Effector memory CD4-positive, alpha-beta T cell (primary cell): ENCODE measurements around the gene UHRF1.
"Not testable (repeated sequence)": the region's sequence is repeated elsewhere in the genome, so short reads cannot be mapped to it uniquely, and the experiment has no call there.

ENCODE experiments used
- DNase-seq, 3 donors: peaks; one replicate each; pipeline ENCODE4 v3.0.0-alpha.2; 2020
- H3K27ac ChIP-seq: 2 replicates; pipeline ENCODE4 v1.7.0; 2013; ENCODE audit warnings: mild to moderate bottlenecking, low read length, moderate library complexity; ENCODE audit not compliant: insufficient read depth, poor library complexity, severe bottlenecking
- H3K27me3 ChIP-seq: replicated peaks from 2 replicates; pipeline ENCODE4 v1.7.0; 2013; ENCODE audit warnings: mild to moderate bottlenecking, low read length; ENCODE audit not compliant: insufficient read depth, control insufficient read depth, poor library complexity, severe bottlenecking
- H3K36me3 ChIP-seq: 2 replicates; pipeline ENCODE4 v1.7.0; 2013; ENCODE audit warnings: mild to moderate bottlenecking, low read length, moderate library complexity; ENCODE audit not compliant: control insufficient read depth, insufficient read depth
- H3K4me1 ChIP-seq: 2 replicates; pipeline ENCODE4 v1.7.0; 2013; ENCODE audit warnings: low read length, mild to moderate bottlenecking; ENCODE audit not compliant: control insufficient read depth, insufficient read depth, poor library complexity, severe bottlenecking
- H3K4me3 ChIP-seq: 2 replicates; pipeline ENCODE4 v1.7.0; 2013; ENCODE audit warnings: low read length, low read depth, mild to moderate bottlenecking; ENCODE audit not compliant: insufficient read depth, poor library complexity, severe bottlenecking
- H3K9me3 ChIP-seq: 2 replicates; pipeline ENCODE4 v1.7.0; 2013; ENCODE audit warnings: mild to moderate bottlenecking, low read length, moderate library complexity; ENCODE audit not compliant: control insufficient read depth

UHRF1 gene

GRCh38 chr19:4970558-4971423 lies 61.5 kb downstream of the UHRF1 start:
- H3K4me3 ChIP-seq = peak overlapping the region; percentile 59
- no peaks in the 10 kb centered on the region for H3K27me3 ChIP-seq
- no peak overlapping the region for H3K27ac ChIP-seq
- no peak for DNase-seq
- peaks cover 22% of the 10 kb centered on the region for H3K4me1 ChIP-seq
- H3K36me3 ChIP-seq = no peaks in the 10 kb centered on the region
- H3K9me3 ChIP-seq = no peaks in the 10 kb centered on the region

- DNase-seq = no peak
- H3K36me3 ChIP-seq = peaks cover 2% of the 10 kb centered on the region
- H3K27me3 ChIP-seq = no peaks in the 10 kb centered on the region
- H3K27ac ChIP-seq = no peak overlapping the region
- no peaks in the 10 kb centered on the region for H3K9me3 ChIP-seq
- peak overlapping the region; percentile 59 for H3K4me3 ChIP-seq
- peaks cover 22% of the 10 kb centered on the region for H3K4me1 ChIP-seq
These were observed 62.1 kb downstream of the UHRF1 start for GRCh38 chr19:4971424-4971793.

DNA sequence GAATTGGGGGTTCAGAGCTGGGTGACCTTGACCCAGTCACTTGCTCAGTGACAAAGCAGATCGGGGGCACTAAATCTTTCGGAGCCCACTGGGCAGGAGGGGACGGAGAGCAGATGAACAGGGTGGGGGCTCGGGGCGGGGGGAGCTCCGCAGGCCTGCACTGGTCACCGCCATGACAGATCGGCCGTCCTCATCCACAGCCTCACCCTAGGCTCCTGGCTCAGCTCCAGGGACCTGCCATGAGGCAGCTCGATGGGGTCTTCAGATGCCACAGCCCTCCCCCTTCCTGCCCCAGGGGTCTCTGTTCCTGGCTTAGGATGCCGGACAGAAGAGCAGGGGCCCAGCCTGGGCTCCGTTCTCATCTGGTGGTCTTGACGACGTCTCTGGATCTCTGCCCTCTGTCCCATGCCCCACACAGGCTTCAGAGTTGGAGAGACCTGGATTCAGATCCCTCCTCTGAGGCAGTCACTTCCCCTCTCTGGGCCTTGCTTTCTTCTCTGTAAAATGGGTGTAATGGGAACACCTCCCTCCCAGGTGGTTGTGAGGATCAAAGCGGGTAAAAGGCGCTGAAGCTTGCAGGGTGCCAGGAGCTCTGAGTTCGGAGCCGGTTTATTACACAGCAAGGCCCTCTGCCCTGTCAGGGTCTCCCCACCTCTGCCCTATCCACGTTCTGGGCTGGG lies 62.7 kb downstream of the UHRF1 start:
- Histone ChIP-seq H3K4me1 (peaks cover 22% of the 10 kb centered on the region), H3K4me3 (no peak overlapping the region), H3K27me3 (no peaks in the 10 kb centered on the region), H3K9me3 (no peaks in the 10 kb centered on the region), H3K36me3 (peaks cover 7% of the 10 kb centered on the region), H3K27ac (no peak overlapping the region)
- no peak for DNase-seq

GRCh38 chr19:4972509-4973230 lies 63.4 kb downstream of the UHRF1 start:
- Histone ChIP-seq H3K36me3 (peaks cover 14% of the 10 kb centered on the region), H3K27ac (no peak overlapping the region), H3K9me3 (no peaks in the 10 kb centered on the region), H3K4me3 (no peak overlapping the region), H3K4me1 (peaks cover 22% of the 10 kb centered on the region), H3K27me3 (no peaks in the 10 kb centered on the region)
- DNase-seq = no peak

DNA sequence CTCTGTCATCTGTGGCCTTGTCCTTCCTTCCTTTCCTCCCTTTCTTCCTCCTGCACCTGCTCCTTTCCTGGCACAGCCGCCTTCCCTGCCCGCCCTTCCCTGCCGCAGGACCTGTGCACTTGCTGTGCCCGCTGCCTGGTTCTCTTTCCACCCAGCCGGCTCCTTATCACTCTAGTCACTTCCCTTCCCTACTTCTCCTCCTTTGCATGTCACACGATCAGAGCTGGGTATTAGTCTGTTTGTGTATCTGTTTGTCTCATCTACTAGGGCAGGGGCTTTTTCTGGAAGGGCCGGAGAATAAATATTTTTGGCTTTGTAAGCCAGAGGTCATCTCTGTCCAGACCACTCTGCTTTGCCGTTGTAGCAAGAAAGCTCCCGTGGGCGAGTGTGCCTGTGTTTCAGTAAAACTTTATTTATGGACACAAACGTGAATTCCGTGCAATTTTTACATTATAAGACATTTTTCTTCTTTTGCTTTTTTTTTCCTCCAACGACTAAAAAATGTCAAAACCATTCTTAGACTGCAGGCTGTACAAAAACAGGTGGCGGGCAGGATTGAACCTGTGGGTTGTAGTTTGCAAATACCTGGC lies 65.7 kb downstream of the UHRF1 start:
- Histone ChIP-seq H3K4me3 (no peak overlapping the region), H3K36me3 (peaks cover 18% of the 10 kb centered on the region), H3K27ac (no peak overlapping the region), H3K27me3 (no peaks in the 10 kb centered on the region), H3K9me3 (no peaks in the 10 kb centered on the region), H3K4me1 (peaks cover 15% of the 10 kb centered on the region)
- no peak for DNase-seq

DNA sequence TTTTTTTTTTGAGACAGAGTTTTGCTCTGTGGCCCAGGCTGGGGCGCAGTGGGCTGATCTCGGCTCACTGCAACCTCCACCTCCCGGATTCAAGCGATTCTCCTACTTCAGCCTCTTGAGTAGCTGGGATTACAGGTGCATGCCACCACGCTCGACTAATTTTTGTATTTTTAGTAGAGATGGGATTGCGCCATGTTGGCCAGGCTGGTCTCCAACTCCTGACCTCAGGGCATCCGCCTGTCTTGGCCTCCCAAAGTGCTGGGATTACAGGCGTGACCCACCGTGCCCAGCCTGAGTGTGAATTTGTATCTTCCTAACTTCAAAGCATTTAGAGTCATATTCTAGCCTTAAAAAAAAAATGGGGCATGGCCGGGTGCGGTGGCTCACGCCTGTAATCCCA lies 66.3 kb downstream of the UHRF1 start:
- not testable (repeated sequence) for DNase-seq, H3K27me3 ChIP-seq, H3K4me3 ChIP-seq, H3K4me1 ChIP-seq, H3K27ac ChIP-seq, H3K9me3 ChIP-seq
- H3K36me3 ChIP-seq = peaks cover 18% of the 10 kb centered on the region

GRCh38 chr19:4976401-4977298 lies 67.3 kb downstream of the UHRF1 start:
- H3K27ac ChIP-seq = no peak overlapping the region
- DNase-seq = no peak

DNA sequence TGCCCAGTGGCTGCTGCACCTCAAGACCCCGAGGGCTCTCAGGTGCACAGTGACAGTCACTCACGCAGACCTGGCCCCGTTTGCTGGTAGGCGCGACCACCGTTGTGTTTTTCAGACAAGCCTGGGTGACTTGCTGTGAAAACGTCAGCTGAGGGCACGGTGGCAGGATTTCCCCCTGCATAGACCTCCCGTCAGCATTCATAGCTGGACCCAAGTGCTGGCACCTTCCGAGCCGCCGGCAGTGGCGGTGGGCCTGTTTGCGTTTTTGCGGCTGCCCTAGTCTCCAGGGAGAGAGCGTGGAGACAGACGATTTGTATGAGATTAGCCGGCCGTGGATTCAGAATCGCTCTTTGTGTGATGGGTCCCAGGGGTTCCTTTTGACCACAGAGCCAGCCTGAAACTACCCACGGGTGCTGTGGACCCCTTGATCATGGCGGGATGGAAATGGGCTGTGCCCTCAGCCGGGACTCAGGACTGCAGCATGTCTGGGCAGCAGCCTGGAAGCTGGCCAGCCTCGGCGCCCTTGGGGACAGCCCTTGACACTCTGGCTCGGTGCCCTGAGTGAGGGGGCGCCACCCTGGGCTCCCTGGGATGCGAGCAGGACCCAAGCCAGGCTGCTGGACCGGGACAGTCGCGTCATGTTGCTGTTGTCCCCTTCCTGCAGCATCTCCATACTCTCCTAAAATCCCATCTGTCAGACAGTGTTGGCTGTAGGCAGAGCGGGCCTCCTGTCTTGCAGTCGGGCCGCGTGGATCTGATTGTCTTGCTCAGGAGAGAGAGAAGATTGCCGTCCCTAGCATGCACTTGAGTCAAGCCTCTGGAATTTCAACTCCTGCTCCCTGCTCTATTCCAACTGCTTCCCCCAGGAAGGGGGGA lies 68.2 kb downstream of the UHRF1 start:
- no peaks in the 10 kb centered on the region for H3K27me3 ChIP-seq
- DNase-seq = no peak
- no peak overlapping the region for H3K4me3 ChIP-seq
- no peaks in the 10 kb centered on the region for H3K9me3 ChIP-seq
- H3K36me3 ChIP-seq = peaks cover 18% of the 10 kb centered on the region
- H3K4me1 ChIP-seq = no peaks in the 10 kb centered on the region
- no peak overlapping the region for H3K27ac ChIP-seq

More at GRCh38 chr19:4976401-4977298, 67.3 kb downstream of the UHRF1 start:
- no peak overlapping the region for H3K4me3 ChIP-seq
- H3K27me3 ChIP-seq = no peaks in the 10 kb centered on the region
- H3K9me3 ChIP-seq = no peaks in the 10 kb centered on the region
- H3K4me1 ChIP-seq = no peaks in the 10 kb centered on the region
- H3K36me3 ChIP-seq = peaks cover 18% of the 10 kb centered on the region
